ENCODE measurements around the gene MGAT4B. TPM values are rescaled to one million over a fixed set of nuclear protein-coding genes. Genes with fewer than 3 reads are reported as not detected.
A peak's percentile ranks its signal among the peaks of the same experiment; 100 is the strongest.

MGAT4B gene
- total RNA-seq, 4 donors from 2014 or later = 495 to 1,114 (median 787) TPM

DNA sequence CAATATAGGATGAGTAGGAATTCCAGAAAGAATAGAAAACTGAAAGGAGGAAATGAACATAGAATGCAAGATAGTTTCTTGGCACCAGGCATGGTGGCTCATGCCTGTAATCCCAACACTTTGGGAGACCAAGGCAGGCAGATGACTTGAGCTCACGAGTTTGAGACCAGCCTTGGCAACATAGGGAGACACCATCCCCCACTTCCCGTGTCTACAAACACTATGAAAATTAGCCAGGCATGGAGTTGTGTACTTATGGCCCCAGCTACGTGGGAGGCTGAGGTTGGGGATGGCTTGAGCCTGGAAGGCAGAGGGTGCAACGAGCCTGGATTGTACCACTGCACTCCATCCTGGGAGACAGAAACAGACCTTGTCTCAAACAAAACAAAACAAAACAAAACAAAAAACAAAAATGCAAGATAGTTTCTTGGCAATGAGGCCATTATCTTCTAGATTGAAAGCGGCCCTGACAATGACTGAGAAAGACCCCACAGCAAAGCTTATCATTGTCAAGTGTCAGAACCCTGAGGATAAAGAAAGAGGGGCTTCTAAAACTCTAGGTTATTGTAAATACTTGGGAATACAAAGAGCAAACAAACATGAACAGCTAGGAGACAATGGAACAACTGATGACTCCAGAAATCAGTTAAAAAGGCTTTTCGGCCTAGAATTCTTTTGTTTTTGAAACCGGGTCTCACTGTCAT is 23.2 kb upstream of the MGAT4B start:
- TF ChIP-seq EP300 (IDR thresholded peaks at IDR 0.05; ENCODE audit: low read depth) (no peak), POLR2AphosphoS5 (IDR thresholded peaks at IDR 0.05) (peak in 1 of 3 donors; percentile 15)
- H3K36me3 ChIP-seq = peaks cover 0 to 74% (median 36%) of the 10 kb centered on the region in 4 donors
- H3K27ac ChIP-seq = no peak overlapping the region
- intact Hi-C loops (cut with DNase I; ENCODE audit: low total_unique reads) (no loop called here), in situ Hi-C loops (cut with MboI; ENCODE audit: low pct_ligation_motif_present in 1 of 4, low pct_unique_long_range_greater_than_20kb in 1 of 4, low sequenced_read_pairs in 3 of 4) (no loop called here)
- DNase-seq = no peak
- H3K4me1 ChIP-seq = peaks cover 14 to 33% (median 31%) of the 10 kb centered on the region in 4 donors
- 88 to 89% methylated on average over 4 to 7 of the region's 7 CpGs for WGBS, 2 donors (ENCODE audit: low coverage in 1 of 2)
- no peaks in the 10 kb centered on the region for H3K9me3 ChIP-seq
- H3K4me3 ChIP-seq = no peak overlapping the region
- H3K27me3 ChIP-seq = no peaks in the 10 kb centered on the region

DNA sequence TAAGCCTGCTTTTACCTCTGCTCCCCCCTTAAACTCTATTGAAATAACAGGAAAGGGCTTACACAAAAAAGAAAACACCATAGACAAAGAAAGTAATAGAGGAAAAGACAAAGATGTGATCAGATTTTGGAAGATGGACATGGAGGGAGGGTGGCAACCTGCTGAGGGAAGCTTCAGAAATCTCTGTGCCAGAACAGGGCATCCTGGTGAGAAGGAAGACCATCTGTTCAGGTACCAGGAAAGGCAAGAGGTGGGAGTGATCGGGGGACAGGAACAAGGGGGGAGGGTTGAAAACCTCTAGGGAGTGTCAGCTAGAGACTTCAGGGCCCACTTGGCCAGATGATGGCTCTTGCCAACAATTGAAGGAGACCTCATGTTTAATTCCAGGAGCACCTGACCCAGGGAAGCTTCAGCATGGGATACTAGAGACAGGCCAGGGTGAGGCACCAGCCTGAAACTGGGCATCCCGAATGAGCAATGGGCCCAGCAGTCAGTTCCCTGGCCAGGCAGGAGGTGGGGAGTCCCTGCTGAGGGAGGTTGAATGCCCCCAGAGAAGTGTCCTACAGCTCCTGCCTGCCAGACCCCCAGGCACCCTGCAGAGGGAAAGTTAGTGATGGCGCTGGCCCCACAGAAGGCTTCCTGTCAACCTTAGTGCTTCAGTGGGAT is 22.2 kb upstream of the MGAT4B start:
- Histone ChIP-seq H3K9me3 (no peaks in the 10 kb centered on the region), H3K36me3 (peaks cover 0 to 77% (median 39%) of the 10 kb centered on the region in 4 donors), H3K4me3 (no peak overlapping the region), H3K27me3 (no peaks in the 10 kb centered on the region), H3K4me1 (peaks cover 21 to 43% (median 41%) of the 10 kb centered on the region in 4 donors), H3K27ac (peak overlapping the region in 1 of 4 donors; percentile 25)
- in situ Hi-C loops (cut with MboI; ENCODE audit: low pct_ligation_motif_present in 1 of 4, low pct_unique_long_range_greater_than_20kb in 1 of 4, low sequenced_read_pairs in 3 of 4) (no loop called here), intact Hi-C loops (cut with DNase I; ENCODE audit: low total_unique reads) (no loop called here)
- no peak for DNase-seq
- WGBS, 2 donors (ENCODE audit: low coverage in 1 of 2) = 93 to 100% methylated on average over 1 to 3 of the region's 3 CpGs
- TF ChIP-seq POLR2AphosphoS5 (IDR thresholded peaks at IDR 0.05) (no peak), POLR2A (IDR thresholded peaks at IDR 0.05) (no peak), EP300 (IDR thresholded peaks at IDR 0.05; ENCODE audit: low read depth) (no peak)
- TF ChIP-seq, protein P1, sequence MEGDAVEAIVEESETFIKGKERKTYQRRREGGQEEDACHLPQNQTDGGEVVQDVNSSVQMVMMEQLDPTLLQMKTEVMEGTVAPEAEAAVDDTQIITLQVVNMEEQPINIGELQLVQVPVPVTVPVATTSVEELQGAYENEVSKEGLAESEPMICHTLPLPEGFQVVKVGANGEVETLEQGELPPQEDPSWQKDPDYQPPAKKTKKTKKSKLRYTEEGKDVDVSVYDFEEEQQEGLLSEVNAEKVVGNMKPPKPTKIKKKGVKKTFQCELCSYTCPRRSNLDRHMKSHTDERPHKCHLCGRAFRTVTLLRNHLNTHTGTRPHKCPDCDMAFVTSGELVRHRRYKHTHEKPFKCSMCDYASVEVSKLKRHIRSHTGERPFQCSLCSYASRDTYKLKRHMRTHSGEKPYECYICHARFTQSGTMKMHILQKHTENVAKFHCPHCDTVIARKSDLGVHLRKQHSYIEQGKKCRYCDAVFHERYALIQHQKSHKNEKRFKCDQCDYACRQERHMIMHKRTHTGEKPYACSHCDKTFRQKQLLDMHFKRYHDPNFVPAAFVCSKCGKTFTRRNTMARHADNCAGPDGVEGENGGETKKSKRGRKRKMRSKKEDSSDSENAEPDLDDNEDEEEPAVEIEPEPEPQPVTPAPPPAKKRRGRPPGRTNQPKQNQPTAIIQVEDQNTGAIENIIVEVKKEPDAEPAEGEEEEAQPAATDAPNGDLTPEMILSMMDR (IDR thresholded peaks at IDR 0.05) = no peak

DNA sequence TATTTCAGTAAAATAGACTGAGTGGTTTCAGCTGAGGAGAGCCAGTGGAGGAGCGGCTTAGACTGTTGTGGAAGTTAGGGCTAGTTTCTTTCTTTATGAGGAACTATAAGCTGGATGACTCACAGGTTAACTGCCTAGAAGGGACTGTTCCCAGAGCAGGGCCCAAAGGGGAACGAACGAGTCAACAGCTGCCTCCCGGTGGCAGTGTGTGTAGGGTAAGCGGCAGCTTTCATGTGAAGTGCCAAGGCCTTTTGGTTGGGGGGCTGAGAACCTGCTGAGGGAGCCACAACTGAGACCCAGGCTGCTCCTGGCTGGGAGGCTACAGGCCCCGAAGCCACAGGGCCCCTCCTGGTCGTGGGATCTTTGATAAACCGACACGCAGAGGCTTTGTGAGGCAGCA is 21.0 kb upstream of the MGAT4B start:
- Histone ChIP-seq H3K4me1 (peaks cover 29 to 55% (median 52%) of the 10 kb centered on the region in 4 donors), H3K9me3 (no peaks in the 10 kb centered on the region), H3K27me3 (no peaks in the 10 kb centered on the region), H3K27ac (peak overlapping the region; percentile 76 to 85 (median 80)), H3K4me3 (peak overlapping the region in 1 of 4 donors; percentile 5), H3K36me3 (peaks cover 0 to 70% (median 35%) of the 10 kb centered on the region in 4 donors)
- in situ Hi-C loops (cut with MboI; ENCODE audit: low pct_ligation_motif_present in 1 of 4, low pct_unique_long_range_greater_than_20kb in 1 of 4, low sequenced_read_pairs in 3 of 4) = no loop called here
- peak; percentile 79 for DNase-seq
- no peak for TF ChIP-seq EP300 (IDR thresholded peaks at IDR 0.05; ENCODE audit: low read depth)
- peak; percentile 9 to 61 (median 45) for TF ChIP-seq POLR2AphosphoS5 (IDR thresholded peaks at IDR 0.05)
- TF ChIP-seq POLR2A (IDR thresholded peaks at IDR 0.05) = peak; percentile 41
- TF ChIP-seq, protein P1 (IDR thresholded peaks at IDR 0.05) = peak in 1 of 5 experiments; percentile 39
- WGBS, 2 donors (ENCODE audit: low coverage in 1 of 2) = 23 to 28% methylated on average over 6 to 9 of the region's 9 CpGs
- intact Hi-C loops (cut with DNase I; ENCODE audit: low total_unique reads) = no loop called here

DNA sequence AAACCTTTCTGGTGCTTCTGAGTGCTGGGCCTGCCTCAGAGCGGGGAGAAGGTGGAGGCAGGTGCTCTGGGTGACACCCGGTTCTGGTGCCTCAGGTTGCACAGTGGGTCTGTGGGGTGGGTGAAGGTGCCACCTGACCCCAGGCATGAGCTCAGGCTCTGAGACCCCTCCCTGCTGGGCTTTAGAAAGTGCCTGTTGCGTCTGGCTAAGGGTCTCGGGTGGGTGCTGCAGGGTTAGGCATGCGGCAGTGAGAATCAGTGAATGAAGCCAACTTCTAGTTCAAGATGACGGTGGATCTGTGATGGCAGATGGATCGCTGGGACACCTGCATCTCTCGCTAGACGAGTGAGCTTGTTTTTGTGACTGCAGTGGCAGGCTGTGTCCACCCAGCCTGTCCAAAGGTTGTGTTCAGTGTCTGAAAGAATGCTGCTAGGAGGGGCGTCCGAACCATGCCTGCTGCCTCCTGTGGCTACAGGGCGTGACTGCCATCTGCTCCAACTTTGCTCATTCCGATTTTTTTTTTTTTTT is 19.1 kb upstream of the MGAT4B start:
- in situ Hi-C loops (cut with MboI; ENCODE audit: low pct_ligation_motif_present in 1 of 4, low pct_unique_long_range_greater_than_20kb in 1 of 4, low sequenced_read_pairs in 3 of 4) (no loop called here), intact Hi-C loops (cut with DNase I; ENCODE audit: low total_unique reads) (no loop called here)
- no peaks in the 10 kb centered on the region for H3K9me3 ChIP-seq
- WGBS, 2 donors (ENCODE audit: low coverage in 1 of 2) = 46% methylated on average over 13 of the region's 13 CpGs; no CpG with 5 or more reads in 1 of the 2 donors
- TF ChIP-seq POLR2AphosphoS5 (IDR thresholded peaks at IDR 0.05) (peak in 2 of 3 donors; percentile 35 to 68), POLR2A (IDR thresholded peaks at IDR 0.05) (peak; percentile 7), EP300 (IDR thresholded peaks at IDR 0.05; ENCODE audit: low read depth) (no peak)
- TF ChIP-seq, protein P1 (IDR thresholded peaks at IDR 0.05) = peak in 4 of 5 experiments; percentile 21 to 69 (median 36)
- H3K4me1 ChIP-seq = peaks cover 38 to 64% (median 61%) of the 10 kb centered on the region in 4 donors
- H3K27ac ChIP-seq = peak overlapping the region; percentile 76 to 85 (median 80)
- peaks cover 0 to 51% (median 25%) of the 10 kb centered on the region in 4 donors for H3K36me3 ChIP-seq
- no peaks in the 10 kb centered on the region for H3K27me3 ChIP-seq
- DNase-seq = peak; percentile 77
- no peak overlapping the region for H3K4me3 ChIP-seq

All from transverse colon (tissue), 4 donors.